ENCODE results near the gene SLC66A2.

SLC66A2 gene

DNA sequence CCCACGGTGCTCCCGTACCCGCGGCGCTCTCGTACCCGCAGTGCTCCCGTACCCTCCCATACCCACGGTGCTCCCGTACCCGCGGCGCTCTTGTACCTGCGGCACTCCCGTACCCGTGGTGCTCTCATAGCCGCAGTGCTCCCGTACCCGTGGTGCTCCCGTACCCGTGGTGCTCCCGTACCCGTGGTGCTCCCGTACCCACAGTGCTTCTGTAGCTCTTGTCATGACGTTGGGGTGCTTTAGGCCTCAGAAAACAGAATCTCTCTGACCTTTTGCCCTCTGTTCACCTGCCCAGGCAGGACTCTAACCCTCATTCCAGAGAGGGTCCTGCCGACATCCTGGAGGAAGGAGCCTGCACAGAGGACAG lies 35.3 kb downstream of the SLC66A2 start:
- Histone ChIP-seq H3K9me3 (ENCODE audit: insufficient read depth, low read length) (no peaks in the 10 kb centered on the region), H3K36me3 (ENCODE audit: low read length) (no peaks in the 10 kb centered on the region), H3K4me3 (ENCODE audit: insufficient read depth, low read length, poor library complexity, severe bottlenecking) (no peak overlapping the region), H3K4me2 (ENCODE audit: low read depth, low read length, poor library complexity, severe bottlenecking) (no peak overlapping the region), H3K79me2 (ENCODE audit: insufficient read depth, low read length) (no peaks in the 10 kb centered on the region), H3K27me3 (ENCODE audit: low read length) (no peaks in the 10 kb centered on the region), H3F3A (ENCODE audit: insufficient read depth) (no peaks in the 10 kb centered on the region), H3K27ac (ENCODE audit: low read depth, low read length) (no peak overlapping the region), H3K9me2 (replicated peaks; ENCODE audit: insufficient read depth, low read length) (no peaks in the 10 kb centered on the region), H3K9ac (ENCODE audit: low read length) (no peak overlapping the region), H4K20me1 (ENCODE audit: low read depth, low read length) (no peaks in the 10 kb centered on the region), H2AFZ (ENCODE audit: low read depth, low read length, severe bottlenecking) (no peak overlapping the region)
- TF ChIP-seq, protein P1, sequence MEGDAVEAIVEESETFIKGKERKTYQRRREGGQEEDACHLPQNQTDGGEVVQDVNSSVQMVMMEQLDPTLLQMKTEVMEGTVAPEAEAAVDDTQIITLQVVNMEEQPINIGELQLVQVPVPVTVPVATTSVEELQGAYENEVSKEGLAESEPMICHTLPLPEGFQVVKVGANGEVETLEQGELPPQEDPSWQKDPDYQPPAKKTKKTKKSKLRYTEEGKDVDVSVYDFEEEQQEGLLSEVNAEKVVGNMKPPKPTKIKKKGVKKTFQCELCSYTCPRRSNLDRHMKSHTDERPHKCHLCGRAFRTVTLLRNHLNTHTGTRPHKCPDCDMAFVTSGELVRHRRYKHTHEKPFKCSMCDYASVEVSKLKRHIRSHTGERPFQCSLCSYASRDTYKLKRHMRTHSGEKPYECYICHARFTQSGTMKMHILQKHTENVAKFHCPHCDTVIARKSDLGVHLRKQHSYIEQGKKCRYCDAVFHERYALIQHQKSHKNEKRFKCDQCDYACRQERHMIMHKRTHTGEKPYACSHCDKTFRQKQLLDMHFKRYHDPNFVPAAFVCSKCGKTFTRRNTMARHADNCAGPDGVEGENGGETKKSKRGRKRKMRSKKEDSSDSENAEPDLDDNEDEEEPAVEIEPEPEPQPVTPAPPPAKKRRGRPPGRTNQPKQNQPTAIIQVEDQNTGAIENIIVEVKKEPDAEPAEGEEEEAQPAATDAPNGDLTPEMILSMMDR (IDR thresholded peaks at IDR 0.05; ENCODE audit: insufficient read depth, low read length, poor library complexity, severe bottlenecking), result no peak
- TF ChIP-seq EZH2phosphoT487 (conservative IDR thresholded peaks at IDR 0.05; ENCODE audit: low read length), result no peak

DNA sequence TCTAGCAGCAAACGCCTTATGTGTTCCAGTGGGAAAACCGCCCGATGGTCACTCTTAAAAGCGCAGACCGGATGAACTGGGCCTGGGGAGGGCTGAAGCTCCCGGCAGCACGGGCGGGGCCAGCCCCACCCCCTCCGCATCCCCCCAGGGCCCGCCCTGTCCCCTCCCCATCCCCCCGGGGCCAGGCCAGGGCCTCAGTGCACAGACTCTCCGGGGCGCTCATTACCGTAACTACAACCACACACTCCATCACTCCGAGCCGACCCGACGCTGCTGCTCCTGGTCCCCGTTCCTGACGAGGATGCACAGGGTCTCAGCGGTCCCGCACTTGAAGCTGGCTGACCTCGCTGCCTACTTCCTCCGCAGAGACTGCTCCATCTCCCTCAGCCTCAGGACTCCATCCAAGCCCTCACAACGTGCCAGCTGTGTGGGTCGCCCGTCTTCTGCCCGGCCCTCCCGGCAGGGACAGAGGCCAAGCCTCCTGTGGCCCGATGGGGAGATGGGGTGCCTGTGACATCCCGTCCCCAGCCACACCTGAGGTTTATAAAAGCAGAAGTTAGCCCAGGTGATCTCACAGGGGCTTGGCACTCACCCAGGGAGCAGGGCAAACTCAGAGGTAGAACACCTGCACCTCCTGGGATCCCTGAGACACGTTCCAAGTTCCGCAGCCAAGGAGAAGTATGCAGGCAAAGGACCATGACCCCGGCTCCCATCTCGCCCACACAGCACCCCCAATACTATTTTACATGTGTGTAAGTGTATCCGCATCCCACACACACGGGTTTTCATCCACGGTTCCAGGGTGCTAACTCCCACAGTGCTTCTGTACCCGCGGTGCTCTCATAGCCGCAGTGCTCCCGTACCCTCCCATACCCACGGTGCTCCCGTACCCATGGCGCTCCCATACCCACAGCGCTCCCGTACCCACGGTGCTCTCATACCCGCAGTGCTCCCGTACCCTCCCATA lies 36.0 kb downstream of the SLC66A2 start:
- H3K9me2 ChIP-seq (replicated peaks; ENCODE audit: insufficient read depth, low read length), result no peaks in the 10 kb centered on the region
- no peak overlapping the region for H2AFZ ChIP-seq (ENCODE audit: low read depth, low read length, severe bottlenecking)
- no peaks in the 10 kb centered on the region for H3K79me2 ChIP-seq (ENCODE audit: insufficient read depth, low read length)
- H3K27me3 ChIP-seq (ENCODE audit: low read length), result no peaks in the 10 kb centered on the region
- H3K4me3 ChIP-seq (ENCODE audit: insufficient read depth, low read length, poor library complexity, severe bottlenecking), result no peak overlapping the region
- H3K4me2 ChIP-seq (ENCODE audit: low read depth, low read length, poor library complexity, severe bottlenecking), result no peak overlapping the region
- no peak overlapping the region for H3K27ac ChIP-seq (ENCODE audit: low read depth, low read length)
- no peaks in the 10 kb centered on the region for H4K20me1 ChIP-seq (ENCODE audit: low read depth, low read length)
- no peaks in the 10 kb centered on the region for H3K9me3 ChIP-seq (ENCODE audit: insufficient read depth, low read length)
- H3F3A ChIP-seq (ENCODE audit: insufficient read depth), result no peaks in the 10 kb centered on the region
- H3K36me3 ChIP-seq (ENCODE audit: low read length), result no peaks in the 10 kb centered on the region
- H3K9ac ChIP-seq (ENCODE audit: low read length), result no peak overlapping the region
- TF ChIP-seq, protein P1 (IDR thresholded peaks at IDR 0.05; ENCODE audit: insufficient read depth, low read length, poor library complexity, severe bottlenecking), result no peak
- no peak for TF ChIP-seq EZH2phosphoT487 (conservative IDR thresholded peaks at IDR 0.05; ENCODE audit: low read length)

DNA sequence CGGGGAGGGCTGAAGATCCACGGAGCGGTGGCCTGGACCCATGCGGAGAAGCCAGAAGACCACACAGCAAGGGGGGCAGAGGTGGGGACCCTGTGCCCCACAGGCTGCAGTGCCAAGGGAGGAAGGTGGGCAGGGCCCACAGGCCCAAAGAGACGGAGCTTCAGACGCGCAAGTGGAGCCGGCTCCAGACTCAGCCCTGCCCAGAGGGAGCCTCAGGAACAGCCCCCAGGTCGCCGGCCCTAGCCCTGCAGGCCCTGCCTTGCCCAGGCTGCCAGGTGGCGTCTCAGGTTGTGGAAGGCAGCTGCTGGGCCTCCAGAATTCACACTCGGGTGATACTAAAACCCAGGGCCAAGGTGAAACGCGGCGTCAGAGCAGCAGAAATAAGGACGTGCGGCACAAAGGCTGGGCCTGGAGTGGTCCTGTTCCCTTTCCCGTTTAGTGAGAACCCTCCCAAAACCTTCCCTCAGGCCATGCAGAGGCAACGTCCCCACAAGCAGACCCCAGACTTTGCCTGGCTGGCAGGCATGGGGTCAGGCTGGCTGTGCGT lies 36.8 kb downstream of the SLC66A2 start:
- no peaks in the 10 kb centered on the region for H3F3A ChIP-seq (ENCODE audit: insufficient read depth)
- no peak overlapping the region for H3K9ac ChIP-seq (ENCODE audit: low read length)
- H3K4me3 ChIP-seq (ENCODE audit: insufficient read depth, low read length, poor library complexity, severe bottlenecking), result no peak overlapping the region
- no peaks in the 10 kb centered on the region for H3K36me3 ChIP-seq (ENCODE audit: low read length)
- no peak overlapping the region for H3K4me2 ChIP-seq (ENCODE audit: low read depth, low read length, poor library complexity, severe bottlenecking)
- H3K27ac ChIP-seq (ENCODE audit: low read depth, low read length), result no peak overlapping the region
- no peaks in the 10 kb centered on the region for H3K79me2 ChIP-seq (ENCODE audit: insufficient read depth, low read length)
- H3K9me3 ChIP-seq (ENCODE audit: insufficient read depth, low read length), result no peaks in the 10 kb centered on the region
- no peaks in the 10 kb centered on the region for H3K27me3 ChIP-seq (ENCODE audit: low read length)
- no peak overlapping the region for H2AFZ ChIP-seq (ENCODE audit: low read depth, low read length, severe bottlenecking)
- TF ChIP-seq, protein P1 (IDR thresholded peaks at IDR 0.05; ENCODE audit: insufficient read depth, low read length, poor library complexity, severe bottlenecking), result no peak
- no peaks in the 10 kb centered on the region for H4K20me1 ChIP-seq (ENCODE audit: low read depth, low read length)
- no peaks in the 10 kb centered on the region for H3K9me2 ChIP-seq (replicated peaks; ENCODE audit: insufficient read depth, low read length)

All from SU-DHL-6 (cell line).